LNCAP (cell line): ENCODE results near the gene DNHD1.

Source experiments
- TF ChIP-seq, protein P1 (sequence below): fragments of 450-650 bp; IDR thresholded peaks from 2 replicates; pipeline ENCODE4 v1.5.1; 2017; ENCODE audit warnings: mild to moderate bottlenecking

Gene DNHD1

GRCh38 chr11:6576471-6577373 is 79.6 kb downstream of the DNHD1 start:
- TF ChIP-seq, protein P1, sequence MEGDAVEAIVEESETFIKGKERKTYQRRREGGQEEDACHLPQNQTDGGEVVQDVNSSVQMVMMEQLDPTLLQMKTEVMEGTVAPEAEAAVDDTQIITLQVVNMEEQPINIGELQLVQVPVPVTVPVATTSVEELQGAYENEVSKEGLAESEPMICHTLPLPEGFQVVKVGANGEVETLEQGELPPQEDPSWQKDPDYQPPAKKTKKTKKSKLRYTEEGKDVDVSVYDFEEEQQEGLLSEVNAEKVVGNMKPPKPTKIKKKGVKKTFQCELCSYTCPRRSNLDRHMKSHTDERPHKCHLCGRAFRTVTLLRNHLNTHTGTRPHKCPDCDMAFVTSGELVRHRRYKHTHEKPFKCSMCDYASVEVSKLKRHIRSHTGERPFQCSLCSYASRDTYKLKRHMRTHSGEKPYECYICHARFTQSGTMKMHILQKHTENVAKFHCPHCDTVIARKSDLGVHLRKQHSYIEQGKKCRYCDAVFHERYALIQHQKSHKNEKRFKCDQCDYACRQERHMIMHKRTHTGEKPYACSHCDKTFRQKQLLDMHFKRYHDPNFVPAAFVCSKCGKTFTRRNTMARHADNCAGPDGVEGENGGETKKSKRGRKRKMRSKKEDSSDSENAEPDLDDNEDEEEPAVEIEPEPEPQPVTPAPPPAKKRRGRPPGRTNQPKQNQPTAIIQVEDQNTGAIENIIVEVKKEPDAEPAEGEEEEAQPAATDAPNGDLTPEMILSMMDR = no peak

DNA sequence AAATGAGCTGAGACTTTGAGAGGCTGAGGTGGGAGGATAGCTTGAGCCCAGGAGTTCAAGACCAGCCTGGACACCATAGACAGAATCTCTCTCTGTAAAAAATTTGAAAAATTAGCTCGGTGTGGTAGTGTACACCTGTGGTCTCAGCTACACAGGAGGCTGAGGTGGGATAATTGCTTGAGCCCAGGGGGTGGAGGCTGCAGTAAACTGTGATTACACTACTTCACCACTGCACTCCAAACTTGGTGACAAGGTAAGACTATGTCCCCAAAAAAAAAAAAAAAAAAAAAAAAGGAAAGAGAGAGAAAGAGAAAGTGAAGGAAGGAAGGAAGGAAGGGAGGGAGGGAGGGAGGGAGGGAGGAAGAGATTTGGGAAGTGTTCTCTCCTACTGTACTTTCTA is 81.1 kb downstream of the DNHD1 start:
- TF ChIP-seq, protein P1 = no peak

- TF ChIP-seq, protein P1 = no peak
These were observed 82.6 kb downstream of the DNHD1 start for GRCh38 chr11:6579681-6580080.

DNA sequence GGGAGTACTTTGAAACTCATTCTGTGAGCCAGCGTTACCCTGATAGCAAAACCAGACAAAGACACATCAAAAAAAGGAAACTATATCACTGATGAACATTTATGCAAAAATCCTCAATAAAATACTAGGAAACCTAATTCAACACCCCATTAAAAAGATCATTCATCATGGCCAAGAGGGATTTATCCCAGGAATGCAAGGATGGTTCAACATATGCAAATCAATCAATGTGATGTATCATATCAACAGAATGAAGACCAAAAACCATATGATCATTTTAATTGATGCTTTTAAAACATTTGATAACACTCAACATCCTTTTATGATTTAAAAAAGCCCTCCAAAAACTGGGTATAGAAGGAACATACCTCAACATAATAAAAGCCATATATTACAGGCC is 86.5 kb downstream of the DNHD1 start:
- TF ChIP-seq, protein P1 = no peak

GRCh38 chr11:6584528-6584927 is 87.4 kb downstream of the DNHD1 start:
- TF ChIP-seq, protein P1 = no peak

GRCh38 chr11:6586434-6587359 is 89.6 kb downstream of the DNHD1 start:
- TF ChIP-seq, protein P1 = no peak

DNA sequence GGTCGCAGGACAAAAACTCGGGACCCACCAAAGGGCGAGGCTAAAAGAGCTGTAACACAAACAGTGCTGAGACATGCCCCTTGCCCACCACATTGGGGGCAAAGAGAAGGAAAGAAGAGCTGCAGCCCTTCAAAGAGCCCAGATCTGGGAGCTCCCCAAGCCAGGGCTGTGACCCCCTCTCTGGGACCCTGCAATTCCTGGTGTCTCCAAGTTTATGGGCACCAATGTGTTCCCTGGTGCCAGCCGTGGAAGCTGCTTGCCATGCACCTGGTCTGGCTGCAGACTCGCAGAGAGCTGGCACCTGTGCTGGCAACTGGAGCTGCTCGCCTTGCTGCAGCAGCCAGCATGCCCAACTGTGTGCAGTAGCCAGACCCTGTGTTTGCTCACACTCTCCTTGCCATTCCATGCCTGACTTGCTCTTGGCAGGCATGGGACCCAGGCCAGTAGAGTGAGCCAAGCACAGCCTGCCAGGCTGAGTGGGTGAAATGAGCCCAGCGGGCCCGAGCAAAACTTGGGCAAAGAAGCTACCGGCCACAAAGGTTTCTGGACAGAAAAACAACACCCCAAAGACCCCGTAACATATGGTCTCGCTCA is 90.4 kb downstream of the DNHD1 start:
- TF ChIP-seq, protein P1 = no peak
